Measurements from ENCODE around the gene BRD3OS. TPM values are rescaled to one million over a fixed set of nuclear protein-coding genes. Genes with fewer than 3 reads are reported as not detected.

The BRD3OS gene
- total and polyA plus RNA-seq, 2 of the 13 experiments (the other 11 are each of a cell fraction or from before 2014, with no cell fraction given) = 4.9 to 5.7 TPM

DNA sequence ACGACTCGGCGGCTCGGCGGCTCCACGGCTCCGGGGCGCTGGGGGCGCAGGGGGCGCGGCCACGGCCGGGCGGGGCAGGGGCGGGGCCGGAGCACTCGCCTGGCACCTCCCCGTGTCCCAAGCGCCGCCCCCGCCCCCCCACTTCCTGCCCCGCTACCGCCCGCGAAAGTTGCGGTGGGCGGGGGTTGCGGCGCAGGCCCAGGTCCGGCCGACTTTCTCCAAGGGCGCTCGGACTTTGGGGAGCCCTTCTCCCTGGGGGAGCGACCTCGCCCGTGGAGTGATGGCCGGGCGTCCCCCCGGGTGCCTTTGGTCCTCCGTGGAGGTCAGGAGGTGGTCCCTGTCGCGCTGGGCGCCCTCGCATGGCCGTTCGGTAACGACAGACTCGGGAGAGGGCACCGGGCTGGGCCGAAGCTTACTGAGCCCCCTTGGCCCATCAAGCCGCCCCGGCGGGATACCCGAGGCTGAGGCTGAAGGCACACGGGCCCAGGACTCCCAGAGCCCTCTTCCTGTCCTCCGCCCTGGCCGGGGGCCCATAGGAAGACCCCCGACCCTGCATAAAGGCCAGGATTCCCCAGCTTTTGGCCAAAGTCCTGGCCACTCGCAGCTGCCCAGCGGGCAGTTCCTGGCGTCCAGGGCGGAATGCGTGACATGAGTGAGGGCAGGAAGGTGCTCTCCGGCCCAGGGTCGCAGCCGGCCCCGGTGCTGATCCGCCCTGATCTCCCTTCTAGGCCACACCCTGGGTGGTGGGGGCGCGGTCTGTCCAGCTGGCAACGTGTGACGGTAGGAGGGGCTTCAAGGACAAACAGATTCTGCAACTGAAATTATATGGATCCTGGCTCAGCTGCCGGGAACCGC, 32.3 kb upstream of the BRD3OS start (continued):
- TF ChIP-seq, protein P1, sequence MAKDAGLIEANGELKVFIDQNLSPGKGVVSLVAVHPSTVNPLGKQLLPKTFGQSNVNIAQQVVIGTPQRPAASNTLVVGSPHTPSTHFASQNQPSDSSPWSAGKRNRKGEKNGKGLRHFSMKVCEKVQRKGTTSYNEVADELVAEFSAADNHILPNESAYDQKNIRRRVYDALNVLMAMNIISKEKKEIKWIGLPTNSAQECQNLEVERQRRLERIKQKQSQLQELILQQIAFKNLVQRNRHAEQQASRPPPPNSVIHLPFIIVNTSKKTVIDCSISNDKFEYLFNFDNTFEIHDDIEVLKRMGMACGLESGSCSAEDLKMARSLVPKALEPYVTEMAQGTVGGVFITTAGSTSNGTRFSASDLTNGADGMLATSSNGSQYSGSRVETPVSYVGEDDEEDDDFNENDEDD (CRISPR knock-in tag; IDR thresholded peaks at IDR 0.05; ENCODE audit: borderline replicate concordance) = 0 out of 2 replicates have a peak, but pooled peaks have one; percentile 25
- TF ChIP-seq ZNF724P (CRISPR knock-in tag; IDR thresholded peaks at IDR 0.05; ENCODE audit: borderline replicate concordance) = 0 out of 2 replicates have a peak, but pooled peaks have one; percentile 42
- no peak for TF ChIP-seq ZNF468 (CRISPR knock-in tag; IDR thresholded peaks at IDR 0.05)
- TF ChIP-seq, protein P2, sequence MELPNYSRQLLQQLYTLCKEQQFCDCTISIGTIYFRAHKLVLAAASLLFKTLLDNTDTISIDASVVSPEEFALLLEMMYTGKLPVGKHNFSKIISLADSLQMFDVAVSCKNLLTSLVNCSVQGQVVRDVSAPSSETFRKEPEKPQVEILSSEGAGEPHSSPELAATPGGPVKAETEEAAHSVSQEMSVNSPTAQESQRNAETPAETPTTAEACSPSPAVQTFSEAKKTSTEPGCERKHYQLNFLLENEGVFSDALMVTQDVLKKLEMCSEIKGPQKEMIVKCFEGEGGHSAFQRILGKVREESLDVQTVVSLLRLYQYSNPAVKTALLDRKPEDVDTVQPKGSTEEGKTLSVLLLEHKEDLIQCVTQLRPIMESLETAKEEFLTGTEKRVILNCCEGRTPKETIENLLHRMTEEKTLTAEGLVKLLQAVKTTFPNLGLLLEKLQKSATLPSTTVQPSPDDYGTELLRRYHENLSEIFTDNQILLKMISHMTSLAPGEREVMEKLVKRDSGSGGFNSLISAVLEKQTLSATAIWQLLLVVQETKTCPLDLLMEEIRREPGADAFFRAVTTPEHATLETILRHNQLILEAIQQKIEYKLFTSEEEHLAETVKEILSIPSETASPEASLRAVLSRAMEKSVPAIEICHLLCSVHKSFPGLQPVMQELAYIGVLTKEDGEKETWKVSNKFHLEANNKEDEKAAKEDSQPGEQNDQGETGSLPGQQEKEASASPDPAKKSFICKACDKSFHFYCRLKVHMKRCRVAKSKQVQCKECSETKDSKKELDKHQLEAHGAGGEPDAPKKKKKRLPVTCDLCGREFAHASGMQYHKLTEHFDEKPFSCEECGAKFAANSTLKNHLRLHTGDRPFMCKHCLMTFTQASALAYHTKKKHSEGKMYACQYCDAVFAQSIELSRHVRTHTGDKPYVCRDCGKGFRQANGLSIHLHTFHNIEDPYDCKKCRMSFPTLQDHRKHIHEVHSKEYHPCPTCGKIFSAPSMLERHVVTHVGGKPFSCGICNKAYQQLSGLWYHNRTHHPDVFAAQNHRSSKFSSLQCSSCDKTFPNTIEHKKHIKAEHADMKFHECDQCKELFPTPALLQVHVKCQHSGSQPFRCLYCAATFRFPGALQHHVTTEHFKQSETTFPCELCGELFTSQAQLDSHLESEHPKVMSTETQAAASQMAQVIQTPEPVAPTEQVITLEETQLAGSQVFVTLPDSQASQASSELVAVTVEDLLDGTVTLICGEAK (IDR thresholded peaks at IDR 0.05) = no peak
- TF ChIP-seq, protein P2 (CRISPR knock-in tag; IDR thresholded peaks at IDR 0.05) = peak; percentile 32; the same call in 1 of the 2 replicates
- no peak for TF ChIP-seq MEIS2 (CRISPR knock-in tag; IDR thresholded peaks at IDR 0.05)
- TF ChIP-seq ARID3A (IDR thresholded peaks at IDR 0.05; ENCODE audit: low read depth, low read length) = no peak
- TF ChIP-seq ZBTB34 (CRISPR knock-in tag; IDR thresholded peaks at IDR 0.05) = no peak
- peak; percentile 41; the same call in 1 of the 2 replicates for TF ChIP-seq POLR2AphosphoS5 (IDR thresholded peaks at IDR 0.05; ENCODE audit: low read depth, low read length)
- TF ChIP-seq CERS6 (CRISPR knock-in tag; IDR thresholded peaks at IDR 0.05) = no peak
- no peak for TF ChIP-seq MBNL3 (CRISPR knock-in tag; conservative IDR thresholded peaks at IDR 0.05)
- TF ChIP-seq ZBTB20 (CRISPR knock-in tag; IDR thresholded peaks at IDR 0.05; ENCODE audit: borderline replicate concordance, low read depth) = peak; percentile 62; the same call in 1 of the 2 replicates
